ENCODE measurements around the gene XRCC3.

XRCC3 gene

DNA sequence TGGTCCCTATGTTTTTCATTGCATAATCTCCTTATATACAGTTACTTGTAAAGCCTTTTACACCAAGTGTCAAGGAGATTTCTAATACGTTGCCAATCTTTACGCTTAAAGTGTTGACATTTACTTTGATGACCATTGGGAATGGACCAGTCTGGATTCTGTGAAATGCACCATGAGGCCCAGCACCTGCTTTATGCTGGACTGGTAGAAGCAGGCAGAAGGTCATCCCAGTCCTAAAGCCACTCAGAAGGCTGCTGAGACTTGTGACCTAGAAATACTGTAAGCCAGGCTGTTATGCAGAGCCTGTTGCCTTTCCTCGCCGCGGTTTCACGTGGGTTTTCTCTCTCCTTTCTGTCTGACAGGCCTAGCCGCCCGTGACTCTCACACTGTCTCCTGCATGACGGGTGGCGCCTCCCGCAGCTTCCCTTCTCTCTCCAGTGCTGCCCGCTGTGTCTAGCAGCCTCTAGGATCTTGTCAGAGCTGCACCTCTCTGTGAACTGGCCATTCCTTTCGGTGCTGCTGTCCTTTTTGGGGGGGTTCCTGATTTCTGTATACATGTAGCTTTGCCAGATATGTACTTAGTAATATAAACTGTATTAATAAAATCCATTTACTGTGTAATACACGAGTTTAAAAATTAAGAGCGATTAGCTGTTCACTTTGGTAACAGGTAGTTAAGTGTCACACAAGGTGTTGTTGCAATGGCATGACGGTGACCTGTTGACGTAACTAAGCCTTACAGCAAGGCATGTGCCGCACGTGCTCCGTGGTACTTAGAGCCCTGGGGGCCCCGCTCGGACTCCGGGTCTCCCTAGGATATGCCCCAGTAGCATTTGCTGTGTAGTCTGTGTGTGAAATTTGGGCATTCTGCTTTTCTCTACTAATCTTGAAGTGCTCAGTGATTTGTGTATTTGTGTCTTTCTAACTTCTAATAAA lies 29.7 kb downstream of the XRCC3 start:
- Mint-ChIP-seq H3K27ac (peak overlapping the region; percentile 19 to 74), H3K36me3 (ENCODE audit: insufficient read depth) (peaks cover 86% of the 10 kb centered on the region), H3K9me3 (no peaks in the 10 kb centered on the region), H3K4me3 (no peak overlapping the region), H3K27me3 (no peaks in the 10 kb centered on the region), H3K4me1 (ENCODE audit: low read depth in 2 of 2) (peaks cover 1 to 3% of the 10 kb centered on the region in 2 donors)
- no peak for ATAC-seq (replicated peaks)
- DNase-seq = no peak

DNA sequence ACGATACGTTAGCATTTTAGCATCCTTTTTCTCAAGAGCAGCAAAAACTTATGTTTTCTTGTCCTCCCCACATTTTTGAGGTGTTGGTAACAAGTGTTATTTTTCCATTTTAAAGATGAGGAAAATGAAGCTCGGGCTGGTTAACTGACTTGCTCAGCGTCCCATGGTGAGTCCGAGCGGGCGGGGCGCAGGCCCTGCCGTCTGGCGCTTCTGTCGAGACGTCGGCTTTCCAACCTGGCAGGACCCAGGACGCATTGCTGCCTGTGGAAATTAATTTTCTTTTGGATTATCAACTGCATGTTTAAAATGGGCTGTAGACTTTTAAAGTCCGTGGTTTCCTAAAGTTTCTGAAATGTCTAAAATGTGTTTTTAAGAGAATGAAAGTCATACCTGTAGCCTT lies 30.4 kb downstream of the XRCC3 start:
- Mint-ChIP-seq H3K4me3 (no peak overlapping the region), H3K4me1 (ENCODE audit: low read depth in 2 of 2) (peaks cover 1 to 3% of the 10 kb centered on the region in 2 donors), H3K36me3 (ENCODE audit: insufficient read depth) (peaks cover 88% of the 10 kb centered on the region), H3K27me3 (no peaks in the 10 kb centered on the region), H3K27ac (peak overlapping the region in 1 of 2 donors; percentile 31), H3K9me3 (no peaks in the 10 kb centered on the region)
- ATAC-seq (replicated peaks) (no peak), DNase-seq (no peak)

DNA sequence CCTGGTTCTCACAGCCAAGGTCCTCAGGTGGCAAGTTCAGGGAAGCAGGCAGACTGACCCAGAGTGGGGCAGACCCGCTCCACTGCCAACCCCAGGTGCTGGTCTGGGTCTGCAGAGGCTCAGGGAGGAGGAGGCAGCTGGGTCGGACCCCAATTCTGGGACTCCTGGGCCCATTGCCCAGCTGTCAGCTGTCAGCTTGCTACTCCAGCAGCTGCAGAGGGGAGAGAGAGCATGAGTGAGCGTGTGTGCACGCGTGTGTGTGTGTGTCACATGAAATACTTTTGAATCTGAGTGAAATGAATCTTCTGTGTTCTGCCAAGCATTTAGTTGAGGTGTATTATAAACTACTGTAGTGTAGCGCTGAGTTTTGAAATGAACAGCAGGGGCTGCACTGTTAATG lies 30.8 kb downstream of the XRCC3 start:
- H3K27me3 Mint-ChIP-seq = no peaks in the 10 kb centered on the region
- H3K9me3 Mint-ChIP-seq = no peaks in the 10 kb centered on the region
- DNase-seq (no peak), ATAC-seq (replicated peaks) (no peak)
- H3K4me1 Mint-ChIP-seq (ENCODE audit: low read depth in 2 of 2) = peaks cover 1% of the 10 kb centered on the region in 2 donors
- peak overlapping the region in 1 of 2 donors; percentile 31 for H3K27ac Mint-ChIP-seq
- no peak overlapping the region for H3K4me3 Mint-ChIP-seq
- peaks cover 92% of the 10 kb centered on the region for H3K36me3 Mint-ChIP-seq (ENCODE audit: insufficient read depth)

DNA sequence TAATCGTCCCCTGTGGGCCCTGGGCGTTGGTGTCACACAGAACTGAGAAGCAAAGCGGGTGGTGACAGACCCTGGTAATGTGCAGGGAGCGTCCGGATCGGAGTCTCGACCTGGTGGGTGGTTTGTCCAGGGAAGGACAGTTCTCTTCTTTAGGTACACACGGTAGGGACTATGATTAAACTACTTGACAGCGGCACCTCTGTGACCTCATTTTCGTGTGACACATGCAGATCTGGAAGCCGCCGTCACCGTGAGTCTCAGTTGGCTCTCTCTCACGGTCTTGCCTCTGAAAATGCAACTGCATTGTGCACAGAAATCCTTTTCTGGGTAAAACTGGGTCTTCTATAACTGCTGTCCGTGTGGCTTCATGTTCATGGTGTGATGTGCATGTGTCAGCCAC lies 32.1 kb downstream of the XRCC3 start:
- Mint-ChIP-seq H3K4me3 (no peak overlapping the region), H3K36me3 (ENCODE audit: insufficient read depth) (peaks cover 96% of the 10 kb centered on the region), H3K9me3 (no peaks in the 10 kb centered on the region), H3K27me3 (no peaks in the 10 kb centered on the region), H3K27ac (no peak overlapping the region), H3K4me1 (ENCODE audit: low read depth in 2 of 2) (no peaks in the 10 kb centered on the region)
- DNase-seq (no peak), ATAC-seq (replicated peaks) (no peak)

DNA sequence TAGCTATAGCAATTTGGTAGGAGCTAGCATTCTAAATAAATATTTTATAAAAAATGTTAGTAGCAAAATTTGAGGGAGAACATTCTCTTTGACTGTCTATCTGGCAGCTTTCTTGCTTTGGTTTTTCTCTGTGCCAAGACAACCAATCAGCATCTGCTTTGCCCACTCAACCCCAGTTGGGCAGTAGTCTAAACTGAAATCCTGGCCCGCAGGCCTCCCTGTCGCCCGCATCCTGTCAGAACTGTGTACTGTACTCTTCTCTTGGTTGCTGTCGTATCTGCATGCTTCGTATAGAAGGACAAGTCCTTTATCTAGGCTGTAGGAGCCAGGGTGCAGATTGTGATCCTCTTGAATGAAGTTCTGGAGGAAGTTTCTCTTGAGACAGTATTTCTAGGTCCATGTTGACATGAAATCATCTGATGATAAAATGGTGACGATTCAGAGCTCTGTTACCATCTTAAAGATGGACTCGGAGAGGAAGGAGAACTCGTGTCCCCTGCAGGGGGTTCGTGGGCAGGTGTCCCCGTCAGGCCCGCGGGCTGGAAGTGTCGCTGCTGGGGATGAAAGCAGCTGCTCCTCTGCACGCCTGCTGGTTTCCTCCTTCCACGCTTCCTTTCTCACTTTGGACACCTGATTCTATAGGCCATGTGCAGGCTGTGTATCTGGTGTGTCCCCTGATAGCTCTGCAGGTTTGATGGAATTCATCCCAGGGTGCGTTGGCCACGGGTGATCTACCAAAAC lies 34.6 kb downstream of the XRCC3 start:
- ATAC-seq (replicated peaks) = no peak
- peaks cover 94% of the 10 kb centered on the region for H3K36me3 Mint-ChIP-seq (ENCODE audit: insufficient read depth)
- no peak overlapping the region for H3K4me3 Mint-ChIP-seq
- no peaks in the 10 kb centered on the region for H3K27me3 Mint-ChIP-seq
- peaks cover 0 to 3% of the 10 kb centered on the region in 2 donors for H3K4me1 Mint-ChIP-seq (ENCODE audit: low read depth in 2 of 2)
- H3K9me3 Mint-ChIP-seq = no peaks in the 10 kb centered on the region
- H3K27ac Mint-ChIP-seq = no peak overlapping the region
- DNase-seq = no peak

DNA sequence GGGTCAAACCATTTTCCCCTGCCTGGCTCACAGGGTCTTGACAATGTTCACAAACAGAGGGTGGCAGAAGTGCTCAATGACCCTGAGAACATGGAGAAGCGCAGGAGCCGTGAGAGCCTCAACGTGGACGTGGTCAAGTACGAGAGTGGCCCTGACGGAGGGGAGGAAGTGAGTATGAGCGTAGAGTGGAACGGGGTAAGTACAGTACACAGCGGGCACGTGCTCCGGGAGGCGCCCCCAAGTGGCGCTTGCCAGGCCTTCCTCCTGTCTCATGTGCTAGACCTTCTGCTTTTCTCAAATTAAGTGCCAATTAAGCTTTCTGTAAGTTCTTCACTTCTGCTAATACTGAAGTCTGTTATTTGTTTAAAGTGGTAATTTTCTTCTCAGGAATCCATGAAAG lies 35.9 kb downstream of the XRCC3 start:
- H3K27ac Mint-ChIP-seq = peak overlapping the region in 1 of 2 donors; percentile 39
- no peaks in the 10 kb centered on the region for H3K27me3 Mint-ChIP-seq
- H3K4me3 Mint-ChIP-seq = no peak overlapping the region

DNA sequence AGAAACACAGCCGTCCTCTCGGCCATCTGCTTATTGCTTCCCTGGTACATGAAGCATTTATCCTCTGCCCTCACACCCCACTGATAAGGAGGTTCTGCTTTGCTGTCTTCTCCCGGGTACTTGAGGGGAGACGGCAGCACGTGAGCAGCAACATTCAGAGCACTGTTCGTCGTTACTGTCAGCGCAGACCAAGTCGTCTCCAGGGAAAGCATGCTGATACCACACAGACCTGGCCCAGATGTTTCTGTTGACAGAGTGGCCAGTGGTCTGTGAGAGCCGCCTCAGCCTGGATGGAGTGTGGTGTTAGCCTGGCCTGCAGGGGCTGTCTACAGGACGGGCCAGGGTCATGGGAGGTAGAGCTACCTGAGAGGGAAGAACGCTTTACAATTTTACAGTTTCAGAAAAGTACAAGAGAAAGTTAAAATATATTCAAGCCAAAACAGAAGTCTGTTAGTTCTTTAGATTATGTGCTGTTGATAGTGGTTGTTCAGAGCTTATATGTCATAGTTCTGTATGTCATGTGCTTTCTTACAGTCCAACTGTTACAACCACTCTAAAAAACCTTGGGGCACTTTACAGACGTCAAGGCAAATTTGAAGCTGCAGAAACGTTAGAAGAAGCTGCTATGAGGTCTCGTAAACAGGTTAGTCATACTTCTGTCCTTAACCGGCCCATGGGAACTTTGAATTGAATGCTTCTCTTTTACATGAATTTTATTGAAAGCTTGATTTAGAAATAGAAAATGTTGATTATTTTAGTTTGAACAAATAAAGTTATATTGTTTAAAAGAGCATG lies 38.2 kb downstream of the XRCC3 start:
- H3K9me3 Mint-ChIP-seq = no peaks in the 10 kb centered on the region
- peaks cover 95% of the 10 kb centered on the region for H3K36me3 Mint-ChIP-seq (ENCODE audit: insufficient read depth)
- H3K27ac Mint-ChIP-seq = peak overlapping the region; percentile 11 to 36
- no peak overlapping the region for H3K4me3 Mint-ChIP-seq
- H3K4me1 Mint-ChIP-seq (ENCODE audit: low read depth in 2 of 2) = peaks cover 0 to 3% of the 10 kb centered on the region in 2 donors
- ATAC-seq (replicated peaks) = no peak
- DNase-seq = no peak
- H3K27me3 Mint-ChIP-seq = no peaks in the 10 kb centered on the region

More for the DNA sequence above, 35.9 kb downstream of the XRCC3 start:
- Mint-ChIP-seq H3K4me1 (ENCODE audit: low read depth in 2 of 2) (peaks cover 0 to 3% of the 10 kb centered on the region in 2 donors), H3K36me3 (ENCODE audit: insufficient read depth) (peaks cover 96% of the 10 kb centered on the region), H3K9me3 (no peaks in the 10 kb centered on the region)
- peak in 1 of 3 experiments; percentile 10 for DNase-seq
- peak; percentile 71 for ATAC-seq (replicated peaks)

DNA sequence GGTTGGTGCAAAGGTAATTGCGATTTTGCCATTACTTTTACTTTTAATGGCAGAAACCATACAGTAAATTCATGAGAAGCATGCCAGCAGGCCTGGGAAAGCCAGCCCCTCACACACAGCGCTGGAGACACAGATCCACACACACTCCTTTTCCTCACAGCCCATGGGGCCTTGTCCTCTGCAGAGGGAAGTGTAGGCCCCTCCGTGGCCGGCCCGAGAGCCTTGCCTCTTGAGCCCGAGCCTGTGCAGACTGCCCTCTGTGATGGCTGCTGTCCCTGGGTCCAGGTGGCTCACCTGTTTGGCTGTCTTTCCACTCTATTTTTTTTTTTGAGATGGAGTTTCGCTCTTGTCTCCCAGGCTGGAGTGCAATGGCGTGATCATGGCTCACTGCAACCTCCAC lies 39.3 kb downstream of the XRCC3 start:
- H3K27ac Mint-ChIP-seq = peak overlapping the region in 1 of 2 donors; percentile 53

DNA sequence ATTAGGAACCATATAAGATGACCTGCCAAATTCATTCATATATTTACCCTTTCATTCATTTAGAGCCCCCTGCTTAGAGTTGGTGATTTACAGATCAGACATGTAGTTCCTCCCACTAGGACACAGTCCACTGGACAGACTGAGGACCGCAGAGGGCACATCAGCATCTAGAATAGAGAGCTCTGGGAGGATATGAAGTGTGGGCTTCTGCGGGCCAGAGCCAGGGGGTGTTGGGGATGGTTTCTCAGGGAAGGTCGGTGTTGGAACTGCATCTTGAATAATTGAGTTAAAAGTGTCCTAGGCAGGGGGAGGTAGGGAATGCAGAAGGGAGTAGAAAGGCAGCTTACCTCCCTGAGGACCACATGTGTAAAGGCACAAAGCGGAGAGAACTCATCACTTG lies 43.3 kb downstream of the XRCC3 start:
- Mint-ChIP-seq H3K4me3 (no peak overlapping the region), H3K27ac (peak overlapping the region in 1 of 2 donors; percentile 33), H3K4me1 (ENCODE audit: low read depth in 2 of 2) (peaks cover 0 to 1% of the 10 kb centered on the region in 2 donors), H3K27me3 (no peaks in the 10 kb centered on the region), H3K9me3 (no peaks in the 10 kb centered on the region), H3K36me3 (ENCODE audit: insufficient read depth) (peaks cover 90% of the 10 kb centered on the region)
- no peak for ATAC-seq (replicated peaks)
- DNase-seq = no peak

More for the DNA sequence above, 39.3 kb downstream of the XRCC3 start:
- H3K9me3 Mint-ChIP-seq = no peaks in the 10 kb centered on the region
- ATAC-seq (replicated peaks) (no peak), DNase-seq (no peak)
- peaks cover 0 to 3% of the 10 kb centered on the region in 2 donors for H3K4me1 Mint-ChIP-seq (ENCODE audit: low read depth in 2 of 2)
- peaks cover 95% of the 10 kb centered on the region for H3K36me3 Mint-ChIP-seq (ENCODE audit: insufficient read depth)
- H3K27me3 Mint-ChIP-seq = no peaks in the 10 kb centered on the region
- H3K4me3 Mint-ChIP-seq = no peak overlapping the region

DNA sequence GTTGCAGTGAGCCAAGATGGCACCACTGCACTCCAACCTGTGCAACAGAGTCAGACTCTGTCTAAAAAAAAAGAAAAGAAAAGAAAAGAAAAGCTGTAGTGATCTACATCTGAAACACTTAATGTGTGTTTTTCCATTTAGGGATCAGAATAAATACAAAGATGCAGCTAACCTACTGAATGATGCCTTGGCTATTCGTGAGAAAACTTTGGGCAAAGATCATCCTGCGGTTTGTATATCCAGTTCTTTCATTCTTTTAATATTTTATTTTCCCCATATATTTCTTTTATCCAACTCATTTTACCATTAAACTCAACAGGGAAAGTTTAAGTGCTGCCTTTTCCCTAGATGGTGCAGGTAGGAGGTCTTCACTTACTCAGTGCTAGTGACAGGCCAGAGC lies 45.9 kb downstream of the XRCC3 start:
- DNase-seq (no peak), ATAC-seq (replicated peaks) (no peak)
- no peak overlapping the region for H3K27ac Mint-ChIP-seq
- peaks cover 0 to 4% of the 10 kb centered on the region in 2 donors for H3K4me1 Mint-ChIP-seq (ENCODE audit: low read depth in 2 of 2)
- no peak overlapping the region for H3K4me3 Mint-ChIP-seq
- H3K27me3 Mint-ChIP-seq = no peaks in the 10 kb centered on the region
- H3K9me3 Mint-ChIP-seq = no peaks in the 10 kb centered on the region
- peaks cover 92% of the 10 kb centered on the region for H3K36me3 Mint-ChIP-seq (ENCODE audit: insufficient read depth)

DNA sequence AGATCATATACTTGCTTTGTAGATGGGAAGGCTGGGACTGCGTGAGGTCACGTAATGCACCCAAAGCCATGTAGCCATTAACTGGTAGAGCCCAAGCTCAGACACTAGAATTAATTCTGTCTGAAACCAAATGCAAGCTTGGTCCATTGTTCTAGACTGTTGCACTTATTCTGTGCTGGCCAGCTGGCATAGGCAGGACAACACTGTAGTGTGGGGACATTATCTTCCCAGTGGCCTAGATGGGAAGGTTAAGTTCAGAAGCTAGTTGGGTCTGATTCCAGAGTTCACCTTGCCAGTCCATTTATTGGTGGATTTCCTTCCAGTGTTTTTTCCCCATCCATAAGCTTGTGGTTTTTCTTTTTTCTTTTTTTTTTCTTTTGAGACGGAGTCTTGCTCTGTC lies 47.1 kb downstream of the XRCC3 start:
- DNase-seq = no peak
- H3K4me3 Mint-ChIP-seq = no peak overlapping the region
- ATAC-seq (replicated peaks) = no peak
- H3K36me3 Mint-ChIP-seq (ENCODE audit: insufficient read depth) = peaks cover 92% of the 10 kb centered on the region
- no peaks in the 10 kb centered on the region for H3K9me3 Mint-ChIP-seq
- no peaks in the 10 kb centered on the region for H3K27me3 Mint-ChIP-seq
- peaks cover 0 to 4% of the 10 kb centered on the region in 2 donors for H3K4me1 Mint-ChIP-seq (ENCODE audit: low read depth in 2 of 2)
- no peak overlapping the region for H3K27ac Mint-ChIP-seq

DNA sequence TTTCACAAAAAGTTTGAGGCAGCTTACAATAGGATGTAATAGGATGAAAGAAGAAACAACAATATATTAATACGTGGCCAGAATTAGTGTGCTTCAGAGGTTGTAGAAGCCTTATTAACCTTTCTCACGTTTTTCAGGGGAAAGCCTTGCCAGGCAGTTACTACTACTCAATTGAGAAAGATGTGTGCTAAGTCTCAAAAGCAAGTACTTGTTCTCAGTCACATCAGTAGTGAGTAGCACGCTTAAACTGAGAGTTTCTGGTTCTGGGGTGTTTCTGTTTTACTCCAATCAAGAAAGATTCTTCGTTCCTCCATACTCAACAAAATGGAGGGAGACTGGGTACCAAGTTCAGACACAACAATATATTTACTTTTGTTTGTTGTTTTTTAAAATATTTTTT lies 47.6 kb downstream of the XRCC3 start:
- Mint-ChIP-seq H3K27ac (no peak overlapping the region), H3K9me3 (no peaks in the 10 kb centered on the region), H3K27me3 (no peaks in the 10 kb centered on the region), H3K4me1 (ENCODE audit: low read depth in 2 of 2) (peaks cover 0 to 4% of the 10 kb centered on the region in 2 donors), H3K4me3 (no peak overlapping the region), H3K36me3 (ENCODE audit: insufficient read depth) (peaks cover 91% of the 10 kb centered on the region)
- DNase-seq (no peak), ATAC-seq (replicated peaks) (no peak)

DNA sequence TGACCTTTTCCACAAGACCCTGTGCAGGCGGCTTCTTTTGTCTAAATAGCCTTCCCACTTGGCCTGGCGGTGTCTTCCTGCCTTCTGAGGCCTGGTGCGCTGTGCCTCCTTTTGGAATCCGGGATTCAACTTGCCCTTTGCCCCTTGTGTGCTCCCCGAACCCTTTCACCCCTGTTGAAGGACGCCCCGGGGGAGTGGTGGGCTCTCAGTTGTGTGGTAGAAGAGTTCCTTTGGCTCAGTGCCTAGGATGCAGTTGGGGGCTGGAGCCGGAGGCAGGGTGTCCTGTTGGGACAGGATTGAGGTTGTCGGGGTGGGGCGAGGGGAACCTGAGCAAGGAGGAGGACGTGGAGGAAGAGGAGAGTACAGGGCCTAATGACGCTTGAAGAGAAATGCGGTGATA lies 51.7 kb downstream of the XRCC3 start:
- Mint-ChIP-seq H3K9me3 (no peaks in the 10 kb centered on the region), H3K27ac (peak overlapping the region in 1 of 2 donors; percentile 18), H3K4me3 (no peak overlapping the region), H3K4me1 (ENCODE audit: low read depth in 2 of 2) (peaks cover 1 to 9% of the 10 kb centered on the region in 2 donors), H3K36me3 (ENCODE audit: insufficient read depth) (peaks cover 93% of the 10 kb centered on the region), H3K27me3 (no peaks in the 10 kb centered on the region)
- DNase-seq = no peak
- ATAC-seq (replicated peaks) = no peak
